GM12874 (cell line): Measurements from ENCODE around the gene MYO3A.

Experiments
- CTCF ChIP-seq: IDR thresholded peaks from 2 replicates; pipeline ENCODE4 v1.5.1; 2011; ENCODE audit warnings: low read depth, mild to moderate bottlenecking, control low read depth, low read length, moderate library complexity; ENCODE audit not compliant: insufficient read depth

The MYO3A gene

GRCh38 chr10:26205223-26205622, 271.2 kb downstream of the MYO3A start:
- no peak for TF ChIP-seq CTCF

GRCh38 chr10:26211781-26212444, 277.9 kb downstream of the MYO3A start:
- no peak for TF ChIP-seq CTCF

GRCh38 chr10:26212511-26212910, 278.5 kb downstream of the MYO3A start:
- no peak for TF ChIP-seq CTCF

- no peak for TF ChIP-seq CTCF
Observed at GRCh38 chr10:26213157-26213800, 279.2 kb downstream of the MYO3A start.

- TF ChIP-seq CTCF = no peak
Observed at GRCh38 chr10:26214004-26214403, 280.0 kb downstream of the MYO3A start.

GRCh38 chr10:26214551-26215395, 280.7 kb downstream of the MYO3A start:
- TF ChIP-seq CTCF = no peak

- no peak for TF ChIP-seq CTCF
Observed at GRCh38 chr10:26215396-26215934, 281.4 kb downstream of the MYO3A start.
